Measurements from ENCODE around the gene XDH.

Gene XDH

DNA sequence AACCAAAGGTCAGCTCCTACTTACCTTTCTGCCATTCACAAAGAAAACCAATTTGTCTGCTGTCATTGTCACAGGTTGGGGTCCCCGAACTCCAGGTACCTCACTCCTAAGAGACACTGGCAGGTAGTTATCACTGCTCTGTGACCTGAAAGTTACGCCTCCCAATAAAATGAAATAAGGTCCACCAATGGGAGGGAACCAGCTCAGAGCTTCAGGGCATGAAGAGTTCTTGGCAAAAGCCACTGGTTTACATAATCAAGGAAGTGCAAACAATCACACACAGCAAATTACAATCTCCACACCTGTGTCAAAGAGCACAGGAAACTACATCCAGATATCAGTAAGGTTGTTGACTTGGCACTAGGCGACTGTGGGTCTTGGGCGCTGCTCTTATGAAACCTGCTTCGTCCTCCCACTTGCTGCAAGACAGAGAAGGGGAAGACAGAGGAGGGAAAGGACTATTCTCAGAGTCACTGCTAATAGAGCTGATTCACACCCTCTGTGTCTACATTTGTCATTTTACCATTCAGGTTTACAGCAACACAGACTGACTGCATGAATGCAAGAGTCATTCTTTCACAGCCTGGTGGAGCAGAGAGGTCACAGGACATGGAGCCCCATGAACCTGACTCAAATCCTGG is at the start of gene XDH:
XDH (minus strand) TSS at position 142 of the 641 bp plus-strand sequence; CDS start at position 66, 76 bp downstream.
- no peak for DNase-seq (ENCODE audit: low spot score)

DNA sequence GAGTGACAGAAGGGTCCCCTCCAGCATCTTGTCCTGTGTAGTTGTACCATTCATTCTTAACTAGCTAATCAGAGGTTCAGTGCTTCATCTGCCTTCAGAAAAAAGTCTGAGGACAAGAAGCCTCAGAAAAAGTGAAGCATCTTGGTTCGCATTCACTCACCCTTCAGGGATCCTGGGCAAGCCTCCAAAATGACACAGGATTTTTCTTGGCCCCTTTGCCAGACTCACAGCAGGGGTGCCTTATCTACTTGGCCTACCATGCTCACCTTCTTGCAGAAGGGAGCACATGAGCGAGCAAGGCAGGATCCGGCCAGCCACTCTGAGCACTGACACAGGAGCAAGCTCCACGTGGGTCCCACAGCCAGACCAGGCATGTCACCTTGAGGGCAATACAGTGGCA is 43.1 kb upstream of the XDH start:
- no peak for DNase-seq (ENCODE audit: low spot score)

DNA sequence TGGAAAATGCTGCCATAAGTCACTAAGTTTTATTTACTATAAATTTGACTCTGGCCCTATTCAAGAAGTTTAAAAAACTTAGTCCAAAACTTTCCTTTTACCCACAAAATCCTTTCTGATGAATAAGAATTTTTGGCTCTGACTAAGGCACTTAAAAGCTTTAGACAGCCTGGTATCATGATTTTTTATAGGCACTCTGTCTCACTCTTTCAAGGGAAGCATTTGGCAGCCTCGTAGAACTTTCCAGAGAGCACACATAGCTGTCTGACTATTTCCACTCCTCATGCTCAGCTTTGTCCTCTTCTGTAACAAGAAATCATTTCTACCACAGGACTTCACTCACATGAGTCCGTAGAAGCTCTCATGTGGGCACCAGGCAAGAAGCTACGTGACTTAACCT is 32.3 kb upstream of the XDH start:
- no peak for DNase-seq (ENCODE audit: low spot score)

DNA sequence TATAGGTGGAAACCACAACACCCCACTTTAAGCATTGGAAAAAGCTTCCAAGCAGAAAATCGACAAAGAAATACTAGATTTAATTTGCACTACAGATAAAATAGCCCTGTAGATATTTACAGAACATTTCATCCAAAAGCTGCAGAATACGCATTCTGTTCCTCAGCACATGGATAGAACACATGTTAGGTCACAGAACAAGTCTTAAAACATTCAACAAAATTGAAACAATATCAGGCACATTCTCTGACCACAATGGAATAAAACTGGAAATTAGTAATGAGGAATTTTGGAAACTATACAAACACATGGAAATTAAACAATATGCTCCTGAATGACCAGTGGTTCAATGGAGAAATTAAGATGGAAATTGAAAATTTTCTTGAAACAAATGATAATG is 27.8 kb upstream of the XDH start:
- no peak for DNase-seq (ENCODE audit: low spot score)

DNA sequence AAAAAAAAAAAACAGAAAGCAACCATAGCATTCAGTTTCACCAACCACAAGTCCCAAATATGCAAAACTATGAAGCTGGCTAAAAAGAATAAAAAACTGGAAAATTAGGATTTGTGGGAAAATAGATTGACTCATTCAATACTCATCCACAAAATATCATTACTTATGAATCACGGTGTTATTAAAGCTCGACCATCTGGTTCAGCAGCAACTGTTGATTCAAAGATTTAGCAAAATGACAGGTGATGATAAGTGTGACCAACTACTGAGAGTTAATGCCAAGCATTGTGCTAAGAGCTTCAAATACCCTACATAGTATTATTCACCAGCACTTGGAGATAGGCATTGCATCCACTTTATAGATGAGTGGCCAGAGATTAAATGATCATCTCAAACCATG is 26.2 kb upstream of the XDH start:
- no peak for DNase-seq (ENCODE audit: low spot score)

DNA sequence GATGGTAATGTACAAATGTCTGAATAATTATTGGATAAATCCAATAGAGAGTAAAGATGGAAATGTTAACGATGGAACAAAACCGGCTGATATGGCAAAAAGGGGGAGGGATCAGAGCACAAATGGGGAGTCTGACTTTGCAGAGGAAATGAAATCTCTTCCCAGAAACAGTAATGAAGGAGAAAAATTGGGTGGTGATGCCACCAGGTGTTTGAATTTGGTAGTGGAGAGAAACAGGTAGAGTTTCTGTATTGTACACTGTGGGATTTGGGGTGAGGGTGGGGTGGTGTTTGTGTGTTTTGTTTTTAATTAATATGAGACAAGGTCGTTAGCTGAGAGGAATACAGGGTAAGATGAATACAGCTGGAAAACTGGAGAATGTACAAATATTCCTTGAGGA is 20.4 kb upstream of the XDH start:
- no peak for DNase-seq (ENCODE audit: low spot score)

DNA sequence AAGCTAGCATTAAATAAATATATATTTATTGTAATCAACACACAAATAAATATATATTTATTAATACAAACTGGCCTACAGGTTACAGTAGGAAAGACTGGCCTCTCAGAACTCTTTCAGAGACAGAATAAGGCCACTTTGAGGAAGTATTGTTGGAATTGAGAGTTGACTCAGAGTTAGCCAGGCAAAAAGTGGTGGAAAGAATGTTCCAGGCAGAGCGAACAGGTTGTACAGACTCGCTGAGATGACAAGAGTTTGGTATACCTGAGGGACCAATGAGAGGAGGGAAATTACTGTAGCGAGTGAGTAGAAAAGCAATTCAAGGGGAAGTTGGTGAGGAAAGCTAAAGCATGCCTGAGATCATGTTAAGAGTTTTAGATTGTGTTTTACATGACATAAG is 19.0 kb upstream of the XDH start:
- no peak for DNase-seq (ENCODE audit: low spot score)

DNA sequence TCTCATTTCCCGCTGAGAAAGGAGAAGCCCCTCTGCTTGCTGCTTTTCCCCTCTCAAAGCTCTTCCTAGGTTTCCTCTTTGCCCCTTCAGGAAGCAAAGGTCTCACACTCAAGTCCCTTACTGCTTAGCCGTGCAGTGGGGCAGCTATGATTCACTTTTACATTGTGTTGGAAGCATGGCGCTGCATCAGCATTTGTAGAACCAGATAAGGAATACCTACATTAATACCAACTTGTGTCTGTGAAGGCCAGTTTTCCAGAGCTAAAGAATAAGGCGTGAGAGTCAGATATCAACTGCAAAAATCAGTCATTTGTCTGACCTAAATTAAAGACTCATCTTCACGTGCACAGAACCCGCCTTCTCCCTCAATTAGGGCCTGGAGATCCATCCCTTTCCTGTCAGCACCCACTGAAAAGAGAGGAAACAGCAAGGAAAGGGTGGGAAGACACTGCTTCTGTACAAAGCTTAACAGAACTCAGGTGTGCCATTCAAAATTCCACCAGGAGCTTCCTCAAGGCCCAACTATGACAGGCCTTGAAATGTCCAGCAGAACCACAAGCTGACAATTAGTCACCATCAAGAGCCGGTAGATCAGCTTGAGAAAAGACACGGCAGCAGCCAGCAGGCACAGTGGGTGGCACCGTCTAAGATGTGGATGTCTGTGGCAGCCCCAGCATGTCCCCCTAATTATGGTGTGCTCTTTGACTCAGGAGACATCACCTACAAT is 16.1 kb upstream of the XDH start:
- no peak for DNase-seq (ENCODE audit: low spot score)

DNA sequence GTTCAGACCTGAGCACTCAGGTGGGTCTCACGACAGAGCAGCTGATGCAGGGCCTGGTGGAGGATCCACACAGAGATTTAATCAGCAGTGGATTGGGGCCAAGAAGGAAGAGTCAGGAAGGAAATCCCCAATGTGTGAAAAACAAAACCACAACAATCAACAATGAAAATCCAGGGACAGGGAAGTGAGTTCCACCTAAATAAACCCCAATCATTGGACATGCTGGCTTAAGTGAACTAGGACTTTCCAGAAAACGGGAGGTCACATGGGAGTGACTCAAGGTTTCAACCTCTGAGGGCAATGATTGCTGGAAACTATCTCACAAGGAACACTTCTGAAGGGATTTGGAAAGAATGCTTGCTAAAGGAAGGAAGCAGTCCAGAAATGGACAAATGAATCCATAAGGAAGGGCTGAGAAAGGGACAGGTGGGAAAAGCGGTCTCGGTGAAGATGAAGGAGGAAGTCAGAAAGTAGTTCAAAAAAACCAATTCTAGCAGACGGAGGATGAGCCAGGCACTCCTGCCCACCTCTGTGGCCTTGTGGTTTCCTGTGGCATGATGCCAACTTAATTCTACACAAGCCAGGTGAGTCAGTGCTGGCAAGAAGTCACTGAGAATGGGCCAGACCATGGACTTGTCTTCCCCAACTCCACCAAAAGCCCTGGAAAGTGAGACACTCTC is 15.4 kb upstream of the XDH start:
- DNase-seq (ENCODE audit: low spot score), result no peak

DNA sequence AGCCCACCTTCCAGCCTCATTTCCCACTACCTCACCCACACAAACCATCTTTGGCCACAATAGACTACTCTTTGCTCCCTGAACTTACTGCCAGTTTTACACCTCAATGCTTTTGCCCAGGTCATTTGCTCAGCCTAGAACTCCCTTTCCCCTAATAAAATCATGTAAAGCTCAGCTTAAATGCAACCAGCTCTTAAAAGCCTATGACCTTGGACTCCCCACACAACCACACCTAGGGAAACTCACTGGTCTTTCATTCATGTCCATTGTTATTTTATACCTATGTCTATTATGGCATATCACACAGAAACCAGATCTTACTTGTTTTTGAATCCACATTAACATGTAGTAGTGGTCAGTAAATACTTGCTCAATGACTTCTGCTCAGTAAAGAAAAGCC is 14.5 kb upstream of the XDH start:
- DNase-seq (ENCODE audit: low spot score), result no peak

DNA sequence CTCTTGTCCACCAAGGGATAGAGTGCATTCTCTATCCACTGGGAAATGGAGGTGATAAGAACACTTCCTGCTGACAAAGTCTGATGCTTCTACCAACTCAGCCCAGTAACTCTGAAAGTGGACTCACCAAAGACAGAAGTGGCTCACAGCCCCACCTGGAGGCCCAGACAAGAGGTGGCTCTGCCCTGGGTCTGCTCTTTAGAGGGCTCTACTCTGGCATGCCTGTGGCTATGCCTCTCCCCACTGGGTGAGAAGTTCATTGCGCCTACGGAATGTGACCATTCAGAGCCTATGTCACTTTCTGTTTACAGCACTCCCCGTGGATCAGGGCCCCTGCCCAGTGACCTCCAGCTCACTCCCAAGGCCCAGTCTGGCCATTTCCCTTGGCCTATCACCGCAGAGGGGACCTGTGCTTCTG is 13.5 kb upstream of the XDH start:
- no peak for DNase-seq (ENCODE audit: low spot score)

DNA sequence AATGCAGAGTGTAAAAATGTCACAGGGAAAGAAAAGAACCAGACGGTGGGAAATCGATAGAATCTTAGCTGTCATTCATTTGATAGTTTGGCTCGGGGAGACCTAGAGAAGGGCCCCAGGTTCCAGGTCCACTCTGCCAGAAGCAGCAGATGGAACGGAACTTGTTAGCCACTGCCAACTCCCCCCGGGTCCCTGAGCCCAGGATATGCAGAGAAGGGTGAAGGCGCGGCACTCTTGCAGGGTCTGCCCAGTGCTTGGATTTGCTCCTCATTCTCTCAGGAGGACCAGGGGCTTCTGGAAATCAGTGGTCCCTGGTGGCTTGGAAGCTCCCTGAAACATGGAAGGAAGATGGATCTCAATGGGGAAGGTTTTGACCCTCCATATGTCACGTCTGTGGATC is 11.6 kb upstream of the XDH start:
- DNase-seq (ENCODE audit: low spot score), result no peak

DNA sequence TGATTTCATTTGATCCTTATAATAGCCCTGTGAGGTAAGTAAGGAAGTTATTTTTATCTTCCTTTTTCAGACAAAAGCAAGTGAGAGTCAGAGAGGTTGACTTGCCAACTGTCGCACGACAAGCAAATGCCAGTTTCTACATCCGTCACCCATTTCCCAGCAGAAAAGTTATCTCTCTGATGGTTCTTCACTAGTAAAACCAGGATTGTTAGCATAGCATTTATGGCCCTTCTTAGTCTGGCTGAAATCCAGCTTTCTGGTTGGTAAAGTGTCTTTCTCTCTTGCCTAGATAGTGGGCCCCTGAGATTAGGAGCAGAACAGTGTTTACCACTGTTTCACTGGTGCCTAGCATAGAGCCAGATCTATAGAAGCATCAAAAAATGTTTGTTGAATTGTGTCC is 7.1 kb upstream of the XDH start:
- DNase-seq (ENCODE audit: low spot score), result no peak

DNA sequence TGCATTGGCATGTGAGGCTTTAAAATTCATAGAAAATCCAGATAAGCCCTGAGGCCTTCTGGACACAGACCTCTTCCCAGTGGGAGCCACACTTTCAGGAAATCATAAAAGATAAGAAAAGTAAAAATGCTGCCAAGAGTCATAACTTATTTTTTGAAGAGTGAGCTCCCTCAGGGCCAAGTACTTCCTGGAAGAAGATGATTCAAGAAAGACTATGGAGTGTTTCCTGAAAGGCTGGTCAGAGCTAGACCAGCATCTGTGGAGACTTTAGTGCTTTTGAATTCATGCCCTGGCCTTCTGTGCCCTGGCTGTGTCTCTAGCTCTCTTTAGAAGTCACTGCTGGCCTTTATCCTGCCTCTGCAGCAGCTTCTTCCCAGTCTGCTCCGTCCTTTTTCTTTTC is 6.4 kb upstream of the XDH start:
- DNase-seq (ENCODE audit: low spot score), result no peak

DNA sequence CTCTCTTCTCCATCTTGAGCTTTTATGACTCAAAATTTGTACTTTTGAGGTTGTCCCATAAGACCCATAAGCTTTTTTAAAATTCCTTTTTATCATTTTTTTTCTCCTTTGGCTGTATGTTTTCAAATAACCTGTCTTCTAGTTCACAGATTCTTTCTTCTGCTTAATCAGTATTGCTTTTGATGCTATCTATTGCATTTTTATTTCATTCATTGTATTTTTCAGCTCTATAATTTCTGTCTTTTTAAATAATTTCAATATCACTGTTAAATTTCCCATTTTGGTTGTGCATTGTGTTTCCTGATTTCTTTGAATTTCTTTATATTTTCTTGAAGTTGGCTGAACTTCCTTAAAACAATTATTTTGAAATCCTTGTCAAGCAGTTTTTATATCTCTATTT is 4.8 kb upstream of the XDH start:
- no peak for DNase-seq (ENCODE audit: low spot score)

DNA sequence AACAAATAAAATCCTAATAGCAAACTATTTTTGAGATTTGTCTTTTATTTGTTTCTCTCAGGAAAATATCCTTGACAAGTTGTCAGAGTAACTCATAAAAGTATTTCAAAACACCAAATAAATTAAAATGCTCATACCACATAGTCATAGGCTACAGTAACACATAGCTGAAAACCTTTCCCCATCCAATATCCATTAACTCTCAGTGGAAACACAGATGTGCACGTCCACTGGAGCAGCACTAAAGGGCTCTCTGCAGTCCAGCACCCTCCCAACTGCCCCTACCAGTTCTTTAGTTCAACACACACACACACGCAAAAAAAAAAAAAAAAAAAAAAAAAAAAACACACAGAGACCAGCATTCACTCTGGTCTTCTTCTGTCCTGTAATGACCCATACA is 879 bp upstream of the XDH start:
- DNase-seq (ENCODE audit: low spot score), result no peak

DNA sequence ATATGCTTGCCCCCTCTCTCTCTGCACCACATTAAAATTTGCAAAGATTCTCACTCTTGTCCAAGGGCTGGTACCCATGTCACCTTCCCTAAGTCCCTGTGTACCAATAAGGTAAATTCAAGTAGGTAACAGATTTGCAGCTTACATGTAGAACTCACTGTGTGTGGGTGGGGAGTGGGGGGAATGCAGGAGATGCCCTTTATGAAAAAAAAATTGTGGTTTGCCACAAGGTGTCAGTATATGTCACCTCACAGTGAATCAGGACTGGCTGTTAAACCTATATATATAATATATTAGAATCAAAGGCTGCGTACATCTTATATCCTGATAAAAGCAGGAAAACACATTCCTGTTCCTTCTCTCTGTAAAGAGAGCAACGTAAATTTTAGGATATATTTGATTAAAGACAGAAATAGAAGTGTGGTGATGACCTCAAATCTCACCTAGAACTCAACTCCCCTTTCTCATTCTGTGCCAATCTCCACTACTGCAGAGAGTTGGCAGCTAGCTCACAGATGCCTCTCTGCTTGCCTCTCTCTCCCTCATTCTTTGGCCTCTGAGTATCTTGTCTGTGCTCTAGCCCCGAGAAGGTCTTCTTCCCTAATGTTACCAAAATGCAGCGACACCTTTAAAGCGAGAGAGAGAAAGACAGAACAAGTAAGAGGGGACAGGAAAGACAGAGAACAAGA is 536 bp downstream of the XDH start:
- DNase-seq (ENCODE audit: low spot score), result no peak

DNA sequence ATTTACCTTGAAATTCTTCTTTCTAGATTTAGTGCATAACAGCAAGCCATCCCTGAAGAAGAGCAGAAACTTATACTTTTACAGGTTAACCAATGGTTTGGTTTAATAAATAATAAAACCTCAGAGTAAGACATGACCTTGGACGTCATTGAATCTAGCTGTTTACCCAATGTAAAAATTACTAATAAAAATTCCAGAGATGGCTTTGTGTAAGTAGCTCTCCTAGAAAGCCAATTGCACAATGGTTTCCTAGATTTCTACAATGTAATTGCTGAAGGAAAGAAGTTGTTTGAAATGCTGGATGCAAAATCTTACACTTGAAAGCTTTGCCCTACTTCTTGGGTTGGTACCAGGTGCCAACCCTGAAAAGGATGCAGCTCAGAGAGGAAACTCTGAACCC is 1.5 kb downstream of the XDH start:
- no peak for DNase-seq (ENCODE audit: low spot score)

DNA sequence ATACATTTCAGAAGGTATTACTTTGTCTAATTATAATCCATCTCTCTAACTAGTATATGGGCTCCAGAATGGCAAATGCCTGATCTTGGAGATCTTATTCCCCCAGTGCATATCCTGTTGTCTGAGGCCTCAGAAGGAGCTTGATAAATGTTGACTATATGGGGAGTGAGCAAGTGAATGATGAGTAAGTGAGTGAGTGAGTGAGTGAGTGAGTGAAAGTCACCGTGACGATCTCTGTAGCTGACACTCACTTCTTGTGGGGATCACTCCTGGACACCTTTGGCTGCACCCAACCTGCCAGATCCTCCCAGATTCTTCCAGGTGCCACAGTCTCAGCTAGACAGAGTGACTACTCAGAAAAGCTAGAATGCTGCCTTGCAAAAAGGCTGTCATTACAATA is 2.8 kb downstream of the XDH start:
- no peak for DNase-seq (ENCODE audit: low spot score)

DNA sequence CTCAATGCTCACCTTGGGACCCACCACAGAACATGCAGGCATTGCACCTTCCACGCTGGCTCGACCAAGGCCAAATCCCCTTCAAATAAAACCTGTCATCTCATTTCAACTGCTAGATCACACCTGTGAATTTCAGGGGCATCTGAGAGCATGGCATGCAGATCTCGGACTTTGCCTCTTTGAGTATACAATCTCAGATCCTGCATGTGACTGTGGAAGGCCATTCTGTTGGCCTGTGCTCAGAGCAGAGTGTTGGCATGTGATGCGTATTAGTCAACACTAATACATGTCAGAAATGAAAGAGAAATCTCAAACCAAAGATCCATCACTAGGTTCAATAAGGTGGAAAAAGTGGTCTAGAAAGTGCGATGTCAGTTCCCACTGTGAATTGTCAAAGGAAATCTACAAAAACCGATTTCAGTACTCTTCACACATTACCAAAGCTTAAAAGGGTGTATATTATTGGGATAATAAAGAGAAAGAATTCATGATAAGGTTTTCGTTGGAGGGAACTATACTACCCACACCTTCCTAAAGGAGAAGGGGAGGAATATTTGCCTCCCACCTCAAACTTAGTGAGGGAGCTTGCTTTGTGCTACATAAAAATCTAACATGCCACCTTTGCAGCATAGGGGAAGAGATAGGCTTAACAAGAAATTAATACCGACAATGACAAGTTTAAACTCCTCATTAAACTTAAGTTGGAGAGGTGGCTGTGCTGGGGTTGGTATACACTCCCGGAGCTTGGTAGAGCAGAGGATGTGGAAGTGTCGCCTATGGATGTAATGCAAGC is 7.8 kb downstream of the XDH start:
- DNase-seq (ENCODE audit: low spot score), result no peak

DNA sequence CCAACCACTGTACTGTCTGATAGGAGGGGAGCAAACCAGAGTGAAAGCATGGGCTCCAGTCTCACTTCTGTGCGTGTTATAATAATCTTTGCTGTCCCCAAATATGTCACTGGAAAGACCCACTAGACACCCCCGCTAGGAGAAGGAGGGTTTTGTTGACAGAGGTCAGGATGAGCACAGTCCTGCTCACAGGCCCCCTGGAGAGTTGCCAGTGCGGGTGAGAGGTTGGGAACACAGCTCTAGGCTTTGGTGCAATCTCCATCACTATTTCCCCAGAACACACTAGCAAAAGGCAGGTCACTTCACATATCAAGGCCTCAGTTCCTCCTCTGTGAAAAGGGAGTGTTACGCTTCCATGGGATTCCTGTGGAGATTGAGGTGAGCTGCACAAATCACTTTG is 9.7 kb downstream of the XDH start:
- DNase-seq (ENCODE audit: low spot score), result no peak

DNA sequence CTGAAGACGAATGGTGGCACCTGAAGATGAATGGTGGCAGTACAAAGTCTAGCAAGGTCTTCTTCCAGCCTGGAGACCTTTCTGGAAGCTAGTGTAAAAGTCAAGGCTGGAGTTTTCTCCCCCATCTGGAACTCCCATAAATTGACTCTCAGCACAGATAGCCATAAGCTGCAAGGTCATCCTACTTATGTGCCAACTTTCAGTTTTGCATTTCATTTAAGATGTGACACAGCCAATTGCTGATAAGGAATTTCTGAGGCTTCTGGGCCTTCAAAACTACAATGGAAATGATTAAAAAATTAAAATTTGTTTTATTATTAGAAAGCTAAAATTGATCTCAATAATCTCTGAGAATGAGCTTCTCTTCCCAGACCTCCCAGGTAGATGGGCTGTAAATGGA is 10.2 kb downstream of the XDH start:
- DNase-seq (ENCODE audit: low spot score), result no peak
